H9 (cell line): ENCODE results near the gene NYAP2. TPM values are rescaled to one million over a fixed set of nuclear protein-coding genes. Genes with fewer than 3 reads are reported as not detected.

Source experiments
- DNase-seq: peaks from one replicate; pipeline ENCODE4 v3.0.0-alpha.2; 2017
- H2AFZ ChIP-seq: one replicate; pipeline ENCODE4 v1.6.1; 2013; ENCODE audit warnings: mild to moderate bottlenecking, low read length, control low read depth, moderate library complexity
- H2AK5ac ChIP-seq: 2 replicates; pipeline ENCODE4 v1.6.1; 2013; ENCODE audit warnings: low read length, control low read depth, mixed read lengths; ENCODE audit not compliant: insufficient read length
- H2BK120ac ChIP-seq: one replicate; pipeline ENCODE4 v1.6.1; 2013; ENCODE audit warnings: low read depth, mild to moderate bottlenecking, low read length, control low read depth, inconsistent platforms; ENCODE audit not compliant: poor library complexity, severe bottlenecking
- H2BK12ac ChIP-seq: 2 replicates; pipeline ENCODE4 v1.6.1; 2013; ENCODE audit warnings: low read length, control low read depth, mixed read lengths, low read depth; ENCODE audit not compliant: insufficient read length
- H2BK15ac ChIP-seq: 2 replicates; pipeline ENCODE4 v1.6.1; 2013; ENCODE audit warnings: low read depth, low read length, control low read depth
- H2BK20ac ChIP-seq: one replicate; pipeline ENCODE4 v1.6.1; 2013; ENCODE audit warnings: low read depth, mild to moderate bottlenecking, low read length, control low read depth, inconsistent platforms; ENCODE audit not compliant: poor library complexity, severe bottlenecking
- H2BK5ac ChIP-seq: 2 replicates; pipeline ENCODE4 v1.6.1; 2013; ENCODE audit warnings: low read length, control low read depth, mixed read lengths; ENCODE audit not compliant: insufficient read length
- H3K14ac ChIP-seq: 2 replicates; pipeline ENCODE4 v1.6.1; 2013; ENCODE audit warnings: low read length, control low read depth; ENCODE audit not compliant: insufficient read depth
- H3K18ac ChIP-seq: 2 replicates; pipeline ENCODE4 v1.6.1; 2013; ENCODE audit warnings: low read depth, mild to moderate bottlenecking, mixed read lengths, low read length, control low read depth; ENCODE audit not compliant: insufficient read length
- H3K23ac ChIP-seq: 2 replicates; pipeline ENCODE4 v1.6.1; 2013; ENCODE audit warnings: low read length, control low read depth, mixed read lengths, low read depth; ENCODE audit not compliant: insufficient read length
- H3K23me2 ChIP-seq: 2 replicates; pipeline ENCODE4 v1.6.1; 2013; ENCODE audit warnings: low read depth, mild to moderate bottlenecking, mixed read lengths, low read length, control low read depth; ENCODE audit not compliant: insufficient read length, poor library complexity, severe bottlenecking
- H3K27ac ChIP-seq: 2 replicates; pipeline ENCODE4 v1.5.1; 2013; ENCODE audit warnings: low read length, control low read depth, mixed read lengths, low read depth; ENCODE audit not compliant: insufficient read length
- H3K27me3 ChIP-seq: 2 replicates; pipeline ENCODE4 v1.6.1; 2013; ENCODE audit warnings: low read length, control low read depth, inconsistent platforms; ENCODE audit not compliant: insufficient read depth
- H3K4ac ChIP-seq: 2 replicates; pipeline ENCODE4 v1.6.1; 2013; ENCODE audit warnings: low read depth, mild to moderate bottlenecking, control low read depth, inconsistent platforms, low read length, moderate library complexity
- H3K4me1 ChIP-seq: 2 replicates; pipeline ENCODE4 v1.6.1; 2013; ENCODE audit warnings: low read length, control low read depth, inconsistent platforms; ENCODE audit not compliant: insufficient read depth
- H3K4me2 ChIP-seq: 2 replicates; pipeline ENCODE4 v1.6.1; 2013; ENCODE audit warnings: low read length, control low read depth, mixed read lengths; ENCODE audit not compliant: insufficient read length, insufficient read depth
- H3K56ac ChIP-seq: 2 replicates; pipeline ENCODE4 v1.6.1; 2013; ENCODE audit warnings: low read depth, mild to moderate bottlenecking, mixed read lengths, low read length, control low read depth; ENCODE audit not compliant: insufficient read length
- H3K79me1 ChIP-seq: 2 replicates; pipeline ENCODE4 v1.6.1; 2013; ENCODE audit warnings: low read depth, mild to moderate bottlenecking, moderate library complexity, low read length, control low read depth, inconsistent platforms; ENCODE audit not compliant: insufficient read depth, poor library complexity, severe bottlenecking
- H3K79me2 ChIP-seq: 2 replicates; pipeline ENCODE4 v1.6.1; 2013; ENCODE audit warnings: low read length, control low read depth, inconsistent platforms; ENCODE audit not compliant: insufficient read depth
- H3K9ac ChIP-seq: 2 replicates; pipeline ENCODE4 v1.6.1; 2013; ENCODE audit warnings: low read length, control low read depth, mixed read lengths; ENCODE audit not compliant: insufficient read length; ENCODE audit errors: extremely low read depth
- H3K9me3 ChIP-seq: one replicate; pipeline ENCODE4 v1.6.1; 2013; ENCODE audit warnings: low read depth, low read length, inconsistent platforms; ENCODE audit not compliant: control insufficient read depth
- H3T11ph ChIP-seq: one replicate; pipeline ENCODE4 v1.6.1; 2013; ENCODE audit warnings: mild to moderate bottlenecking, low read length, control low read depth, inconsistent platforms
- H4K20me1 ChIP-seq: one replicate; pipeline ENCODE4 v1.6.1; 2013; ENCODE audit not compliant: control insufficient read depth, insufficient read length, insufficient read depth
- H4K5ac ChIP-seq: 2 replicates; pipeline ENCODE4 v1.6.1; 2013; ENCODE audit warnings: low read depth, mild to moderate bottlenecking, mixed read lengths, low read length, control low read depth; ENCODE audit not compliant: insufficient read length
- H4K8ac ChIP-seq: replicated peaks from 2 replicates; pipeline ENCODE4 v1.6.1; 2013; ENCODE audit warnings: low read length, control low read depth, mixed read lengths, low read depth; ENCODE audit not compliant: insufficient read length
- H4K91ac ChIP-seq: 2 replicates; pipeline ENCODE4 v1.6.1; 2013; ENCODE audit warnings: low read depth, mild to moderate bottlenecking, moderate library complexity, mixed read lengths, low read length, control low read depth; ENCODE audit not compliant: insufficient read length
- H3K27ac Mint-ChIP-seq, 3 experiments: 2 replicates in 2 of 3; 3 replicates in 1 of 3; pipeline ENCODE4 v1.8.0; 2020 to 2021; ENCODE audit warnings: mixed read lengths in 3 of 3, mild to moderate bottlenecking in 1 of 3, moderate library complexity in 1 of 3
- H3K27me3 Mint-ChIP-seq: 2 replicates; pipeline ENCODE4 v1.8.0; 2021; ENCODE audit warnings: low read depth, mild to moderate bottlenecking, moderate library complexity, mixed read lengths
- H3K36me3 Mint-ChIP-seq, 3 experiments: 2 replicates in 2 of 3; 3 replicates in 1 of 3; pipeline ENCODE4 v1.8.0; 2020 to 2021; ENCODE audit warnings: low read depth in 3 of 3, mixed read lengths in 3 of 3; ENCODE audit not compliant: insufficient read depth in 1 of 3
- H3K4me1 Mint-ChIP-seq, 2 experiments: 2 replicates each; pipeline ENCODE4 v1.8.0; 2020; ENCODE audit warnings: mixed read lengths in 2 of 2
- H3K4me3 Mint-ChIP-seq, 2 experiments: 2 replicates in 1 of 2; 3 replicates in 1 of 2; pipeline ENCODE4 v1.8.0; 2020 to 2021; ENCODE audit warnings: mild to moderate bottlenecking in 2 of 2, mixed read lengths in 2 of 2, moderate library complexity in 1 of 2
- H3K9me3 Mint-ChIP-seq, 2 experiments: 2 replicates in 1 of 2; 3 replicates in 1 of 2; pipeline ENCODE4 v1.8.0; 2020; ENCODE audit warnings: mild to moderate bottlenecking in 2 of 2, mixed read lengths in 2 of 2, moderate library complexity in 1 of 2
- total RNA-seq: library from RNA; stranded (reverse); gene quantifications from 2 replicates; pipeline ENCODE4 v1.2.1, GENCODE V29; 2021
- TF ChIP-seq, protein P1 (sequence below): fragments of 200-600 bp; sonication (generic); conservative IDR thresholded peaks from 3 replicates; pipeline ENCODE4 v1.8.0; 2021; ENCODE audit warnings: antibody characterized with exemption, mild to moderate bottlenecking

The NYAP2 gene
- total RNA-seq, 1 experiment from 2014 or later = not detected

DNA sequence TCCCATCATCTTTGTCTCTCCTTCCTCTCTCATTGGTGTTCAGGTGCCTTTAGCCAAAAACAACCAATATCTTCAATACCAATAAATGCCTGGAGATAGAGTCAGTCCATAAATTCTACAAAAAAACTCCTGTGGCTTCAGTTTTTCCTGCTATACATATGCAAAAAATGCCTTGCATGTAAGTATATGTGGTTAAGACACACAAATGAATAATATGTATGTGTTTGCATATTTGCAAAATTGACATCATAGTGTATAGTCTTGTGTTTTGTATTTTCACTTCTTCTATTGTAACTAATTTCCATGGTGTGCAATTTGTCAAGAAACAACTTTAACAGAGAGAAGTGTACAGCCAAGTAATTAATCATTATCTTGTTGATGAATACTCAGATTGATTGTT, 115.5 kb downstream of the NYAP2 start:
- no peaks in the 10 kb centered on the region for H3K79me1 ChIP-seq
- H3K9ac ChIP-seq = no peak overlapping the region

More for the DNA sequence above, 115.5 kb downstream of the NYAP2 start:
- H3K23me2 ChIP-seq = no peaks in the 10 kb centered on the region
- H3K4ac ChIP-seq = no peak overlapping the region
- peaks cover 0 to 4% of the 10 kb centered on the region in 2 experiments; a peak in 2 of 4 replicates for H3K4me1 Mint-ChIP-seq
- H3K9me3 ChIP-seq = no peaks in the 10 kb centered on the region
- no peak overlapping the region for H3K4me2 ChIP-seq
- no peak overlapping the region for H4K8ac ChIP-seq
- no peak for DNase-seq
- no peak overlapping the region for H2BK12ac ChIP-seq
- no peak overlapping the region for H3K27ac ChIP-seq
- no peak overlapping the region for H2BK15ac ChIP-seq
- H3K27me3 ChIP-seq = no peaks in the 10 kb centered on the region
- H3K14ac ChIP-seq = no peak overlapping the region
- H2BK120ac ChIP-seq = no peak overlapping the region
- no peak overlapping the region for H2AK5ac ChIP-seq
- no peak overlapping the region for H3K27ac Mint-ChIP-seq
- no peaks in the 10 kb centered on the region for H4K20me1 ChIP-seq
- no peaks in the 10 kb centered on the region for H3K9me3 Mint-ChIP-seq
- no peaks in the 10 kb centered on the region for H3K79me2 ChIP-seq
- no peak overlapping the region for H3K4me3 Mint-ChIP-seq
- TF ChIP-seq, protein P1, sequence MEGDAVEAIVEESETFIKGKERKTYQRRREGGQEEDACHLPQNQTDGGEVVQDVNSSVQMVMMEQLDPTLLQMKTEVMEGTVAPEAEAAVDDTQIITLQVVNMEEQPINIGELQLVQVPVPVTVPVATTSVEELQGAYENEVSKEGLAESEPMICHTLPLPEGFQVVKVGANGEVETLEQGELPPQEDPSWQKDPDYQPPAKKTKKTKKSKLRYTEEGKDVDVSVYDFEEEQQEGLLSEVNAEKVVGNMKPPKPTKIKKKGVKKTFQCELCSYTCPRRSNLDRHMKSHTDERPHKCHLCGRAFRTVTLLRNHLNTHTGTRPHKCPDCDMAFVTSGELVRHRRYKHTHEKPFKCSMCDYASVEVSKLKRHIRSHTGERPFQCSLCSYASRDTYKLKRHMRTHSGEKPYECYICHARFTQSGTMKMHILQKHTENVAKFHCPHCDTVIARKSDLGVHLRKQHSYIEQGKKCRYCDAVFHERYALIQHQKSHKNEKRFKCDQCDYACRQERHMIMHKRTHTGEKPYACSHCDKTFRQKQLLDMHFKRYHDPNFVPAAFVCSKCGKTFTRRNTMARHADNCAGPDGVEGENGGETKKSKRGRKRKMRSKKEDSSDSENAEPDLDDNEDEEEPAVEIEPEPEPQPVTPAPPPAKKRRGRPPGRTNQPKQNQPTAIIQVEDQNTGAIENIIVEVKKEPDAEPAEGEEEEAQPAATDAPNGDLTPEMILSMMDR = no peak
- no peak overlapping the region for H2AFZ ChIP-seq
- H4K91ac ChIP-seq = no peak overlapping the region
- no peak overlapping the region for H3K18ac ChIP-seq
- H3K23ac ChIP-seq = no peak overlapping the region
- H3K36me3 Mint-ChIP-seq = no peaks in the 10 kb centered on the region
- no peak overlapping the region for H2BK20ac ChIP-seq
- no peak overlapping the region for H2BK5ac ChIP-seq
- H3K4me1 ChIP-seq = peaks cover 2% of the 10 kb centered on the region; the same call in 1 of the 2 replicates
- no peak overlapping the region for H3K56ac ChIP-seq
- H4K5ac ChIP-seq = no peak overlapping the region
- no peaks in the 10 kb centered on the region for H3K27me3 Mint-ChIP-seq
- no peak overlapping the region for H3T11ph ChIP-seq
